HL-60 (cell line): ENCODE measurements around the gene PRODH.
"Not testable (repeated sequence)": the region's sequence is repeated elsewhere in the genome, so short reads cannot be mapped to it uniquely, and the experiment has no call there.

ENCODE experiments used
- DNase-seq, 2 experiments: peaks; one replicate each; pipeline ENCODE4 v3.0.0-alpha.2; 2010 to 2020; ENCODE audit warnings: low read depth in 1 of 2, low spot score in 1 of 2
- H3K27ac ChIP-seq: fragments of 250-450 bp; sonication (Bioruptor Pico); replicated peaks from 2 replicates; pipeline ENCODE4 v1.5.1; 2020; ENCODE audit warnings: mild to moderate bottlenecking, moderate library complexity
- H3K27me3 ChIP-seq: fragments of 250-450 bp; sonication (Bioruptor Pico); 2 replicates; pipeline ENCODE4 v1.5.1; 2021; ENCODE audit warnings: mild to moderate bottlenecking, moderate library complexity; ENCODE audit not compliant: insufficient read depth, poor library complexity, severe bottlenecking
- H3K4me3 ChIP-seq: replicated peaks from 2 replicates; pipeline ENCODE4 v1.5.1; 2011; ENCODE audit warnings: mild to moderate bottlenecking, control low read depth, low read length; ENCODE audit not compliant: insufficient read depth
- CTCF ChIP-seq: IDR thresholded peaks from one replicate; pipeline ENCODE4 v1.5.1; 2011; ENCODE audit warnings: low read length, control low read depth, inconsistent platforms; ENCODE audit not compliant: insufficient read depth
- GABPA ChIP-seq: IDR thresholded peaks from 2 replicates; pipeline ENCODE4 v1.6.1; 2012; ENCODE audit warnings: low read depth
- POLR2AphosphoS5 ChIP-seq: IDR thresholded peaks from 2 replicates; pipeline ENCODE4 v1.6.1; 2012; ENCODE audit warnings: low read depth
- SPI1 ChIP-seq: IDR thresholded peaks from 2 replicates; pipeline ENCODE4 v1.6.1; 2012; ENCODE audit warnings: low read depth, mild to moderate bottlenecking, borderline replicate concordance
- TF ChIP-seq, protein P1 (sequence below): IDR thresholded peaks from 2 replicates; pipeline ENCODE4 v1.6.1; 2012; ENCODE audit warnings: low read depth; ENCODE audit not compliant: insufficient replicate concordance

The PRODH gene

DNA sequence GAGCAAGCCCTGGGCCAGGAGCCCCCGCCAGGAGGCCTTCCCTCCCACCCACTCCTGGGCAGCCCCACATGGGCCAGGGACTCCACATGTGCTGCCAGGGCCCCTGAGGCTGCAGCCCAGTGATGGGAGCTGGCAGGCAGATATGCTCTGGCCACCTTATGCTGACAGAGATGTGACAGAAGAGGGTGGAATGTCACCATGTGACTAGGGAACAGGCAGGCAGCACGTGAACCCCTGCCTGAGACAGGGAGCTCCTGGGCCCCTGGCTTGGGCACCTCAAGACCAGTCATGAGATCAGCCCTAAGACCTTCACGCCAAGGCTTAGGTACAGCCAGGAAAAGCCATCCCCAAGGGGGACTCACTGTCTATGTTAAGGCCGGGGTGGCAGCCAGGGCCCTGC lies 9.1 kb downstream of the PRODH start:
- no peak for DNase-seq
- H3K4me3 ChIP-seq: no peak overlapping the region
- TF ChIP-seq, protein P1, sequence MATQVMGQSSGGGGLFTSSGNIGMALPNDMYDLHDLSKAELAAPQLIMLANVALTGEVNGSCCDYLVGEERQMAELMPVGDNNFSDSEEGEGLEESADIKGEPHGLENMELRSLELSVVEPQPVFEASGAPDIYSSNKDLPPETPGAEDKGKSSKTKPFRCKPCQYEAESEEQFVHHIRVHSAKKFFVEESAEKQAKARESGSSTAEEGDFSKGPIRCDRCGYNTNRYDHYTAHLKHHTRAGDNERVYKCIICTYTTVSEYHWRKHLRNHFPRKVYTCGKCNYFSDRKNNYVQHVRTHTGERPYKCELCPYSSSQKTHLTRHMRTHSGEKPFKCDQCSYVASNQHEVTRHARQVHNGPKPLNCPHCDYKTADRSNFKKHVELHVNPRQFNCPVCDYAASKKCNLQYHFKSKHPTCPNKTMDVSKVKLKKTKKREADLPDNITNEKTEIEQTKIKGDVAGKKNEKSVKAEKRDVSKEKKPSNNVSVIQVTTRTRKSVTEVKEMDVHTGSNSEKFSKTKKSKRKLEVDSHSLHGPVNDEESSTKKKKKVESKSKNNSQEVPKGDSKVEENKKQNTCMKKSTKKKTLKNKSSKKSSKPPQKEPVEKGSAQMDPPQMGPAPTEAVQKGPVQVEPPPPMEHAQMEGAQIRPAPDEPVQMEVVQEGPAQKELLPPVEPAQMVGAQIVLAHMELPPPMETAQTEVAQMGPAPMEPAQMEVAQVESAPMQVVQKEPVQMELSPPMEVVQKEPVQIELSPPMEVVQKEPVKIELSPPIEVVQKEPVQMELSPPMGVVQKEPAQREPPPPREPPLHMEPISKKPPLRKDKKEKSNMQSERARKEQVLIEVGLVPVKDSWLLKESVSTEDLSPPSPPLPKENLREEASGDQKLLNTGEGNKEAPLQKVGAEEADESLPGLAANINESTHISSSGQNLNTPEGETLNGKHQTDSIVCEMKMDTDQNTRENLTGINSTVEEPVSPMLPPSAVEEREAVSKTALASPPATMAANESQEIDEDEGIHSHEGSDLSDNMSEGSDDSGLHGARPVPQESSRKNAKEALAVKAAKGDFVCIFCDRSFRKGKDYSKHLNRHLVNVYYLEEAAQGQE: no peak
- TF ChIP-seq POLR2AphosphoS5: no peak
- TF ChIP-seq GABPA: no peak
- no peak for TF ChIP-seq CTCF
- TF ChIP-seq SPI1: no peak
- no peaks in the 10 kb centered on the region for H3K27me3 ChIP-seq
- no peak overlapping the region for H3K27ac ChIP-seq

- Histone ChIP-seq H3K4me3 (no peak overlapping the region), H3K27ac (no peak overlapping the region), H3K27me3 (no peaks in the 10 kb centered on the region)
- no peak for TF ChIP-seq CTCF
- no peak for TF ChIP-seq SPI1
- TF ChIP-seq GABPA: no peak
- TF ChIP-seq POLR2AphosphoS5: no peak
- TF ChIP-seq, protein P1: no peak
- DNase-seq: no peak
Measured at GRCh38 chr22:18925368-18926064, 10.6 kb downstream of the PRODH start.

GRCh38 chr22:18920257-18920902 lies 15.7 kb downstream of the PRODH start:
- H3K4me3 ChIP-seq, H3K27me3 ChIP-seq, H3K27ac ChIP-seq, DNase-seq: not testable (repeated sequence)

DNA sequence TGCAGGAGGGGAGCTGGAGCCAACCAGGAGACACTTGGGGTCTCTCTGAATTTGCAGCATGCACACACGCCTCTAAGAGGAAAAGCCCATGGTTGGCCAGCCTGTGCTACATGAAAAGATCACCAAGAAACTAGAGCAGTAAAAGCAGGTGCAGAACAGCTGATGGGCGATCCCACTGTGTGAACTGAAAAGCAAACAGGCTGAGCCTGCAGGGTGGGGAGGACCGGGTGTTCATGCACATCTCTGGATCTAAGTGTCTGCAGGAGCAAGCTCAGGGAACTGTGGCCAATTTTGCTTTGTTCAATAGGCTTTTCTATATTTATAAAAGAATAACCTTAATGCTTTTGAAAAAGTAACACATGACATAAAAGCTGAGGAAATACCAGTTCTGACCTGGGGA lies 18.3 kb downstream of the PRODH start:
- not testable (repeated sequence) for H3K27ac ChIP-seq, DNase-seq, H3K27me3 ChIP-seq, H3K4me3 ChIP-seq

- H3K27ac ChIP-seq, H3K4me3 ChIP-seq, DNase-seq, H3K27me3 ChIP-seq: not testable (repeated sequence)
Measured at GRCh38 chr22:18915550-18915949, 20.5 kb downstream of the PRODH start.

DNA sequence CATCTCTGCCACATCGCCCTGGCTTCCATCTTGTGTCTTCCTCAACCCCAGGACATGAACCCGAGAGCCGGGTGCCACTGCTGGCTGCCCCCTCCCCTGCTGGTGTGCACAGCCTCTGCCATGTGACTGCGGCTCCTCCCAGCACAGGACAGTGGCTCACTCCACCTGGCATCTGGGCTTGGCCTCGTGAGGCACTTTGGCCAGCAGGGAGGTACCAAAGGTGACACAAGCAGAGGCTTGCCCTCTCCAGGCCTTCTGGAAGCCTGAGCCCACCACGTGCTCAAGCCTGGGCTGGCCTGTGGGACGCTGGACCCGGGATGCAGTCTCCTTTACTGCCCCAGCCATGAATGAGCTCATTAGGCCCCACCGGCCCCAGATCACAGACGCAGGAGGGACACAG lies 21.5 kb downstream of the PRODH start:
- not testable (repeated sequence) for DNase-seq, H3K27me3 ChIP-seq, H3K27ac ChIP-seq, H3K4me3 ChIP-seq

DNA sequence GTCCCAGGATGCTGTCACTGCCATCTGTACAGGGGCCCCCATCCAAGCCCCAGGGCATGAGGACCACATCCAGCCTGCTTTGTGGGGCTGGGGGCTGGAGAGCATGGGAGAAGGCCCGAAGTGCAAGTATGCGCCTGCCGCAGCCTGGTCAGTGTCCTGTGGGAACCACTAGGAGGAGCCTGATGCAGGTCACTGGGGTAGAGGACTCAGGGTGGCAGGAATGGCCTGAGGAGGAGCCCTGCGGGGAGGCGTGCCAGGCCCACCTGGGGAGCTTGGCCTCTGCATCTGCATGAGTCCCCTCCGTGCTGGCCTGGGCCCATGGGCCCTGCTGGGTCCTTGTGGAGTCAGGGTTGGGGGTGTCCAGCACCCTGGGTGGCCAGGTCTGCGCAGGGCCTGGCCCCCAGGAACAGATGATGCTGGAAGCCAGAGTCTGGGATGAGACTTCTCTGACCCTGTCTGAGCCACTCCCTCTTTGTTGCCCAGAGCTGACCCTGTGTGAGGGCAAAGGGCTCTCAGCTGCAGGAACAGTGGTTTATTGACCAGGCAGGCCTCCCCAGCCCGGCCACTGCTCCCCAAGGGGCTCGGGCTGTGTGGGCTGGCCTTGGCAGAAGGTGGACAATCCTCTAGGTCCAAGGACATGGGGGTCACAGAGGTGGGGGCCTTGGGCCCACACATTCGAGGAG lies 23.7 kb downstream of the PRODH start:
- not testable (repeated sequence) for H3K4me3 ChIP-seq, H3K27me3 ChIP-seq, DNase-seq, H3K27ac ChIP-seq

DNA sequence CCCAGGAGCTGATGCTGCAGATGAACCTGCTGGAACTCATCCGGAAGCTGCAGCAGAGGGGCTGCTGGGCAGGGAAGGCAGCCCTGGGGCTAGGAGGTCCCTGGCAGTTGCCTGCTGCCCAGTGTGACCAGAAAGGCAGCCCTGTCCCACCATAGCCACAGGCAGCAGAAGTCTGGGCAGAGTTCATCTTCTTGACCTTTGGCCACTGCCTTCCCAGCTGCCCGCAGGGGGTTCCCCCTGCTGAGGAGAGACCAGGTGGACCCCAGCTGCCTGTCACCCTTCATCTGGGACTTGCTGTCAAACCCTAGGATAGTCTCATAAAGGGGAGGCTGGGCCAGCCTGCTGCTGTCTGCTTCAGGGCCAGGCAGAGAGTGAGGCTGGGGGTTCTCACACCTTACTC lies 24.6 kb downstream of the PRODH start:
- not testable (repeated sequence) for H3K27ac ChIP-seq, DNase-seq, H3K27me3 ChIP-seq, H3K4me3 ChIP-seq
